ENCODE results near the gene SGK1.

- TF ChIP-seq POLR2AphosphoS5 (IDR thresholded peaks at IDR 0.05), result no peak
- TF ChIP-seq CTCF (IDR thresholded peaks at IDR 0.05), result no peak
- no peak for TF ChIP-seq POLR2A (IDR thresholded peaks at IDR 0.05)
Measured at GRCh38 chr6:134256862-134257261, 61.0 kb downstream of the SGK1 start.
